ENCODE measurements around the gene ZNF467. TPM values are rescaled to one million over a fixed set of nuclear protein-coding genes. Genes with fewer than 3 reads are reported as not detected.

Gene ZNF467
- total RNA-seq, 4 donors from 2014 or later = 1.2 to 4.4 (median 2.0) TPM

DNA sequence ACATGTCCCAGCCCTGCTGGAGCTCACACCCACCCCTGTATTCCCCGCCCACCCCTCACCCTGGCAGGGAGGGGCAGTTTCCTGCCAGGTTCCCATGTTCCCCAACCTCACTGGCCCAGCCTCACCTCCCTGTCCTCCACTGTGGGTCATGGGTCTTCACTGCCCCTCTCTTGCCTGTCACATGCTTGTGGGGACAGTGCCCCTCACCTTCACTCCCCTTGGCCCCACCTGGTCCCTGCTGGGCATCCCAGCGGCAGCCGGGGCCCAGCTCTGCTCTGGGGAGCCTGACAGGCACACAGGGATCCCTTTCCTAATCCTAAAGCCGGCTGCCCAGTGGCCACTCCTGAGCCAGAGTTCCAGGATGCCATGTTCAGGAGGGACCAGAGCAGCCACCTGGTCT is 43.4 kb upstream of the ZNF467 start:
- Histone ChIP-seq H3K36me3 (no peaks in the 10 kb centered on the region), H3K4me1 (no peaks in the 10 kb centered on the region), H3K9me3 (no peaks in the 10 kb centered on the region), H3K4me3 (no peak overlapping the region), H3K27ac (no peak overlapping the region), H3K27me3 (peaks cover 0 to 18% (median 0%) of the 10 kb centered on the region in 4 donors)
- intact Hi-C loops (cut with DNase I) = no loop called here
- TF ChIP-seq POLR2A (IDR thresholded peaks at IDR 0.05) = no peak
- TF ChIP-seq, protein P1, sequence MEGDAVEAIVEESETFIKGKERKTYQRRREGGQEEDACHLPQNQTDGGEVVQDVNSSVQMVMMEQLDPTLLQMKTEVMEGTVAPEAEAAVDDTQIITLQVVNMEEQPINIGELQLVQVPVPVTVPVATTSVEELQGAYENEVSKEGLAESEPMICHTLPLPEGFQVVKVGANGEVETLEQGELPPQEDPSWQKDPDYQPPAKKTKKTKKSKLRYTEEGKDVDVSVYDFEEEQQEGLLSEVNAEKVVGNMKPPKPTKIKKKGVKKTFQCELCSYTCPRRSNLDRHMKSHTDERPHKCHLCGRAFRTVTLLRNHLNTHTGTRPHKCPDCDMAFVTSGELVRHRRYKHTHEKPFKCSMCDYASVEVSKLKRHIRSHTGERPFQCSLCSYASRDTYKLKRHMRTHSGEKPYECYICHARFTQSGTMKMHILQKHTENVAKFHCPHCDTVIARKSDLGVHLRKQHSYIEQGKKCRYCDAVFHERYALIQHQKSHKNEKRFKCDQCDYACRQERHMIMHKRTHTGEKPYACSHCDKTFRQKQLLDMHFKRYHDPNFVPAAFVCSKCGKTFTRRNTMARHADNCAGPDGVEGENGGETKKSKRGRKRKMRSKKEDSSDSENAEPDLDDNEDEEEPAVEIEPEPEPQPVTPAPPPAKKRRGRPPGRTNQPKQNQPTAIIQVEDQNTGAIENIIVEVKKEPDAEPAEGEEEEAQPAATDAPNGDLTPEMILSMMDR (IDR thresholded peaks at IDR 0.05) = no peak
- 20 to 43% methylated on average over 1 to 3 of the region's 4 CpGs for WGBS, 2 donors
- no peak for DNase-seq

DNA sequence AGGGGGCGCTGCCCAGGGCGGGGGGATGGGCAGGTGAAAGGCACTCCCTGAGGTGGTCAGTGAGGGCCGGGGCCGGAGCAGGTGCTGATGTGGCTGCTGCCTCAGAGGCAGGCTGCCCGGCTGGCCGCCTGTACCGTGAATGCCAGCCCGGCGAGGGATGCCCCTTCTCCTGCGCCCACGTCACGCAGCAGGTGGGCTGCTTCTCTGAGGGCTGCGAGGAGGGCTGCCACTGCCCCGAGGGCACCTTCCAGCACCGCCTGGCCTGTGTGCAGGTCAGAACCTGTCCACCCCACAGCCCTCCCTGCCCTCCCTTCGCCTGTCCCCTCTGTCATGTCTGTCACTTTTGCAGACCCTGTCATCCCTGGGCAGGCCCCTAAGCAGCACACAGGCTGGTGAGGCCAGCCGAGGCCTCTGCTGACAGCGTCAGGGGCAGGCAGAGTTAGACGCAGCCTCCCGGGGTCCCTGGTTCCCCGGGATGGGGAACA is 42.9 kb upstream of the ZNF467 start:
- Histone ChIP-seq H3K27ac (no peak overlapping the region), H3K27me3 (peaks cover 0 to 18% (median 0%) of the 10 kb centered on the region in 4 donors), H3K4me1 (no peaks in the 10 kb centered on the region), H3K4me3 (no peak overlapping the region), H3K36me3 (no peaks in the 10 kb centered on the region), H3K9me3 (no peaks in the 10 kb centered on the region)
- 59 to 66% methylated on average over 6 to 11 of the region's 21 CpGs for WGBS, 2 donors
- intact Hi-C loops (cut with DNase I) = no loop called here
- no peak for DNase-seq
- no peak for TF ChIP-seq POLR2A (IDR thresholded peaks at IDR 0.05)
- TF ChIP-seq, protein P1 (IDR thresholded peaks at IDR 0.05) = no peak

DNA sequence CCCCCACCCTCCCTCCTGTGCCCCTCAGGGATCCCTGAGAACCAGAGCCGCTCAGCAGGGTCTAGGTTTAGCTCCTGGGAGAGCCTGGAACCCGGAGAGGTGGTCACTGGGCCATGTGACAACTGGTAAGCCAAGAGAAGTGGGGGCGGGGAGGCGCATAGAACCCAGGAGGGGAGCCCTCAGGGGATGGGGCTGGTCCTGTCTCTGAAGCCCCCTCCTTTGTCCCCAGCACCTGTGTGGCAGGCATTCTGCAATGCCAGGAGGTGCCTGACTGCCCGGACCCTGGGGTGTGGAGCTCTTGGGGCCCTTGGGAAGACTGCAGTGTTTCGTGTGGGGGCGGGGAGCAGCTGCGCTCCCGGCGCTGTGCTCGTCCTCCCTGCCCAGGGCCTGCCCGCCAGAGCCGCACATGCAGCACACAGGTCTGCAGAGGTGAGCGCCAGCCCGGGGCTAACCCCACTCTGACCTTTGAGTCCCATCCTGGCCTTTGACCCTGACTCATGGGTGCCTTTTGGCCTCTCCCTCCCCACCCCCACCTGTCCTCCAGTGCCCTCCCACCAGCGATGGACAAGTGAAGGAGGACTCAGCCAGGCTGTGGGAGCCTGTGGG is 42.4 kb upstream of the ZNF467 start:
- TF ChIP-seq, protein P1 (IDR thresholded peaks at IDR 0.05) = no peak
- TF ChIP-seq POLR2A (IDR thresholded peaks at IDR 0.05) = no peak
- 50 to 69% methylated on average over 2 to 7 of the region's 16 CpGs for WGBS, 2 donors

DNA sequence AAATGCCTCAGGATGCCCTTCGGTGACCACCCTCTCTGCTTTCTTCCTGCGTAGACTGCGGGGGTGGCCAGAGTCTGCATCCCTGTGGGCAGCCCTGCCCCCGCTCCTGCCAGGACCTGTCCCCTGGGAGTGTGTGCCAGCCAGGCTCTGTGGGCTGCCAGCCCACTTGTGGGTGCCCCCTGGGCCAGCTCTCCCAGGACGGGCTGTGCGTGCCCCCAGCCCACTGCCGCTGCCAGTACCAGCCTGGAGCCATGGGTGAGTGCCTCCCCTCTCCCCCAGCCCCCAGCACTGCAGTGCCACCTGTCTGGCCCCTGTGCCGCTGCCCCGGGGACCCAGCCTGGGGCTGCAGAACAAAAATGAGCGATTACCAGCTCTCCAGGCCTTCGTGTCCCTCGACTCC is 41.7 kb upstream of the ZNF467 start:
- no peak overlapping the region for H3K27ac ChIP-seq
- H3K27me3 ChIP-seq = peaks cover 0 to 18% (median 0%) of the 10 kb centered on the region in 4 donors
- no peak overlapping the region for H3K4me3 ChIP-seq
- WGBS, 2 donors = 100% methylated on average over 1 of the region's 12 CpGs; no CpG with 5 or more reads in 1 of the 2 donors
- no peak for DNase-seq
- H3K36me3 ChIP-seq = no peaks in the 10 kb centered on the region
- no peaks in the 10 kb centered on the region for H3K9me3 ChIP-seq
- H3K4me1 ChIP-seq = no peaks in the 10 kb centered on the region
- intact Hi-C loops (cut with DNase I) = no loop called here
- no peak for TF ChIP-seq POLR2A (IDR thresholded peaks at IDR 0.05)
- TF ChIP-seq, protein P1 (IDR thresholded peaks at IDR 0.05) = no peak

More for the DNA sequence above, 42.4 kb upstream of the ZNF467 start:
- Histone ChIP-seq H3K27me3 (peaks cover 0 to 18% (median 0%) of the 10 kb centered on the region in 4 donors), H3K36me3 (no peaks in the 10 kb centered on the region), H3K4me3 (no peak overlapping the region), H3K9me3 (no peaks in the 10 kb centered on the region), H3K4me1 (no peaks in the 10 kb centered on the region), H3K27ac (no peak overlapping the region)
- intact Hi-C loops (cut with DNase I) = no loop called here
- no peak for DNase-seq

DNA sequence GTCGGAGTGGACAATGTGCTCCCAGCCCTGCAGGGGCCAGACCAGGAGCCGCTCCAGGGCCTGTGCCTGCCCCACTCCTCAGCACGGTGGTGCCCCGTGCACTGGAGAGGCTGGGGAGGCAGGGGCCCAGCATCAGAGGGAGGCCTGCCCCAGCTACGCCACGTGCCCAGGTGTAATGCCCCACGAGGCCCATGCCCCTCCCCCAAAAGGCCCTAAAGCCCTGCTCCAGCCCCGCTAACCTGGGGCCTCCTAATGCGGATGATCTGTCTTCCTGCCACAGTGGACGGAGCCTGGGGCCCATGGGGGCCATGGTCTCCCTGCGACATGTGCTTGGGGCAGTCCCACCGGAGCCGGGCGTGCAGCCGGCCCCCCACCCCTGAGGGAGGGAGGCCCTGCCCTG is 41.1 kb upstream of the ZNF467 start:
- H3K27ac ChIP-seq = no peak overlapping the region
- peaks cover 0 to 18% (median 0%) of the 10 kb centered on the region in 4 donors for H3K27me3 ChIP-seq
- H3K9me3 ChIP-seq = no peaks in the 10 kb centered on the region
- TF ChIP-seq, protein P1 (IDR thresholded peaks at IDR 0.05) = no peak
- no peaks in the 10 kb centered on the region for H3K4me1 ChIP-seq
- no peaks in the 10 kb centered on the region for H3K36me3 ChIP-seq
- intact Hi-C loops (cut with DNase I) = no loop called here
- H3K4me3 ChIP-seq = no peak overlapping the region
- DNase-seq = no peak
- 66% methylated on average over 4 of the region's 15 CpGs; no CpG with 5 or more reads in 1 of the 2 donors for WGBS, 2 donors

All from esophagus squamous epithelium (tissue), 5 donors.